ENCODE data around the gene SLC51A.

The SLC51A gene

GRCh38 chr3:196216681-196217211 lies 412 bp downstream of the SLC51A start:
- no peak for DNase-seq (ENCODE audit: low spot score)

GRCh38 chr3:196217307-196218154 lies 1.2 kb downstream of the SLC51A start:
- DNase-seq (ENCODE audit: low spot score): no peak

DNA sequence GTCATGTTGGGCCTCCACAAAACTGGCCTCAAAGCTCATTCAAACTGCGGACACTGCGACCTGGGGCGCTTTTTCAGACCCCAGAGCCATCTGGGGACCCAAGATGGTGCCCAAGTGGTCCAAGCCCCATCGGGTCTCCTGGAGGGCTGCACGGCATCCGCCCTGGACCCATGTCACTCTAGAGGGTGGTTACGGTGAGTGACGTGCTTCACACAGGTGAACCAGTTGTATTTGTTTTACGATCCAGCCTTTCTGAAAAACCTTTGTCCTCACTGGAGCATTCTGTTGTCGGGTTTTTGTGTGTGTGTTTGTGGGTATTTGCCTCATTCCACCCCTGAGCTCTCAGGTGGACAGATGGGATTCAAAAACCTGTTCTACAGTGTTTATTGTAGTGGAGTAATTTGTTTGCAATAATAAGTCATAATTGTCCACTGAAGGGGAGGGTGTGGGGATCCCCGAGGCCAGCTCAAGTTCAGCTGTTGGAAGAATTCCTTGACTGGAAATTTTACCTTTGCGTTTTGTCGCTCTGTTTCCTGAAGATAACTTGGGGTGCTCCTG lies 1.9 kb downstream of the SLC51A start:
- no peak for DNase-seq (ENCODE audit: low spot score)

DNA sequence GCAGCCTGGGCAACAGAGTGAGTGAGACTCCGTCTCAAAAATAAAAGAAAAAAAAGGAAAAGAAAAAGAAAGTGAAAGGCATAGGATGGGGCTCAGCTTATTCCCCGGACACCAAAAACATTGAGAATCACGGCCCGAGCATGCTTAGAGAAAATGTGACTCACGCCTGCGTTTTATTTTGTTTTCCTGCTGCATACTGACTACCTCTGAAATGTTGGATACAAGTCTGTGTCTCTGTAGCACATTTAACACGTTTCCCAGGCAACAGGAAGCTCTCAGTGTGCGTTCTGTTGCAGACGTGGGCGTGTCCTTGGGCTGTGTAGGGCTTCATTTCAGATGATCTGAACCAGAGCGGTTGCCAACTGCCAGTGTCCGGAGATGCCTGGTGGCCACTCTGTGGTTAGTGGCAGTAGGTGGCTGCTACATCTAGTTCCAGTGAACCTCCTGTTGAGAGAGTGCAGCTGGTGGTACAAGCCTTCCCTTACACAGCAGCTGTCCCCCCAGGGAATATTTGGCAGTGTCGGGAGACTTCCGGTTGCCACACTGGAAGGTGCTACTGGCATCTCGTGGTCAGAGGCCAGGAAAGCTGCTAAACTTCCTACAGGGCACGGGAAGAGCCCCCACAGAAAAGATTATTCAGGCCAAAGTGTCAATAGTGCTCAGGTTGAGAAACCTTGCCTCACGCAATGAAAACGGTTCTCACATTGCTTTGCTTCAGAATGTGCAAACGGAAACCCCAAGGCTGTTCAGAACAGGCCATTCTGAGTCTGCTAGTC lies 3.0 kb downstream of the SLC51A start:
- no peak for DNase-seq (ENCODE audit: low spot score)

GRCh38 chr3:196219970-196220311 lies 3.6 kb downstream of the SLC51A start:
- no peak for DNase-seq (ENCODE audit: low spot score)

- no peak for DNase-seq (ENCODE audit: low spot score)
Observed at GRCh38 chr3:196220587-196220986, 4.3 kb downstream of the SLC51A start.

DNA sequence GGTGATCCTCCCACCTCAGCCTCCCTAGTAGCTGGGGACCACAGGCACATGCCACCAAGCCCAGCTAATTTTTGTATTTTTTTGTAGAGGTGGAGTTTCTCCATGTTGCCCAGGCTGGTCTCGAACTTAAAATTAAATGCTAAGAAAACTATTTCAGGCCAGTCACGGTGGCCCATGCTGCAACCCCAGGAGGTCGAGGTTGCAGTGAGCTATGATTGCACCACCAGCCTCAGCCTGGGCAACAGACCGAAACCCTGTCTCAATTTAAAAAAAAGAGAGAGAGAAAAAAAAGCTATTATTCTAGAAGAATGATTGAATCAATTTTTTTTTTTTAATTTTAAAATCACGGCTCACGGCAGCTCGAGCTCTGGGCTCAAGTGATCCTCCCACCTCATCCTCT lies 4.7 kb downstream of the SLC51A start:
- no peak for DNase-seq (ENCODE audit: low spot score)

DNA sequence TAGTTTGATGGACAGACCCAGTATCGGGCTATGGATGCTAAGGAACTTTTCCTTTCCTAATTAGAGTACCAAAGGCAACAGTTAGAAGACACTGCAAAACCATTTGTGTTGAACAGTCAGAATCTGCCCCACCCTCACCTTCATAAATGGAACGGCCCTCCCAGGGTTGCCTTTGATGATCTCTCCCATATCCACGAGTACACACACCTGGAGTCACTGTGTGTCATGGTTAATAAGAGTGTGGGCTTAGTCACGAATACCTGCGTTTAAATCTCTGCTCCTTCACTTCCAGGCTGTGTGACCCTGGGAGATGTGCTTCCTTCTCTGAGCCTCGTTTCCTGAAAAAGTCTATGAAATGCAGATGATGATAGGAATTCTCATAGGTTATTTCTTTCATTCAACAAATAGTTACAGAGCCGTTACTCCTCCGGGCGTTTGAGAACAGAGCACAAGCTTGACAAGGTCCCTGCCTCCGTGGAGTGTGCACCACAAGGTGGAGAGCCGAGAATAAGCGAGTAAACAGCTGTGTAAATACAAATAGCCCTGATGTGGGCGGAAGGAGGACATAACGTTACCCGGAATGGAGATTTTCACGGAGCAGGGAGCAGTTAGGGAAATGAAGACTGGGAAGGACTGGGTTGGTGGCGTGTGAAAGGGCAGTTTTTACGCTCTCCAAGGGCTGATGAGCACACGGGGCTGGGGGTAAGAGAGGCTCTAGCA lies 6.7 kb downstream of the SLC51A start:
- DNase-seq (ENCODE audit: low spot score): no peak

- DNase-seq (ENCODE audit: low spot score): no peak
Observed at GRCh38 chr3:196225086-196225485, 8.8 kb downstream of the SLC51A start.

DNA sequence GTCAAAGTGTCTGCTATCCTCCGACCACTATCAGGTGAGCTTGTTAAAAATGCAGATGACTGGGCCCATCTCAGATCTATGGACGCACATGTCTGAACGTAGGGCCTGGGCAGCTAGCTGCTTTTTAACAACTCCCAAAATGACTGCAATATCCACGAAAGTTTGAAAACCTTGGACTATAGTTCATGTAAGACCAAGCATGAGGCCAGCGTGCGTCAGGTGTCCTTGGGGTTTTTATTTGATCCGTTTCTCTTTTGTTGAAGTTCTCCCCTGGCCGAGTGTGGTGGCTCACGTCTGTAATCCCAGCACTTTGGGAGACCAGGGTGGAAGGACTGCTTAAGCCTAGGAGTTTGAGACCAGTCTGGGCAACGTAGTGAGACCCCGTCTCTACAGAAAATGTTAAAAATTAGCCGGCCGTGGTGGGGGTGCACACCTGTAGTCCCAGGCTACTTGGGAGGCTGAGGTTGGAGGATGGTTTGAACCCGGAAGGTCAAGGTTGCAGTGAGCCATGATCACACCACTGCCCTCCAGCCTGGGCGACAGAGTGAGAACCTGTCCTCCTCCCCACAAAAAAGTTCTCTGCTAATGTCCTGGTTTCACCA lies 9.5 kb downstream of the SLC51A start:
- no peak for DNase-seq (ENCODE audit: low spot score)

DNA sequence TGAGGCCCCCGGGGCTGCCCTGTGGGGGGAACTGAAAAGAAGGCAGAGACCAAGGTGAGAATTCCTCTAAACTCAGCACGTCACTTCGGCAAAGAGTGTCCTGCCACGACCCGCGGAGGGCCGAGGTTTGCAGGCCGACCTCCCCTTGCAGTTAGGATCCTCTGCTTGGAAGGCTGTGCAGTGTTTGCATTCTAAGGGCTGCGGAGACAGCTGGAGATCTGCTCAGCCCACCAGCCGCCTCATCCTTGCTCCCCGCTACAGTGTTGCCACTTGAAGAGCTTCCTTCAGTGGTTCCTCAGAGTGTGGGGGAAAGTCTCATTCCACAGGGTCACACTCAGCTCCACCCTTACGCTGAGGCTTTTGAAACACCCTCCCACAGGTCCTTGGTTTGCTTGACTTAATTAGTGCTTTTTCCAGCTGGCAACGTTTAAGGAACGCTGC lies 10.8 kb downstream of the SLC51A start:
- no peak for DNase-seq (ENCODE audit: low spot score)

- no peak for DNase-seq (ENCODE audit: low spot score)
Observed at GRCh38 chr3:196227629-196228493, 11.5 kb downstream of the SLC51A start.

GRCh38 chr3:196232154-196232881 lies 16.0 kb downstream of the SLC51A start:
- DNase-seq (ENCODE audit: low spot score): no peak

DNA sequence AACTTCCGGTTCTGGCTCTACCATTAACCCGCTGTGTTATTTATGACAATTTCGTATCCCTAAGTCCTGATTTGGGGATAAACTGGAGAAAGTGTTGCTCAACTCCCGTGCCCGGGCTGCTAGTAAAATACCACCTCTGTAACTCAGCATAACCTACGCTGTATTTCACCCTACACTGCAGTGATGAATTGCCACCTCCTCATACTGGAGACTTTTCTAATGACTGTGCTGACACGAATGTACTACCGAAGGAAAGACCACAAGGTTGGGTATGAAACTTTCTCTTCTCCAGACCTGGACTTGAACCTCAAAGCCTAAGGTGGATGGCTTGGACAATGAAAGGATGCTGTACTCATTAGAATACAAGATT lies 16.5 kb downstream of the SLC51A start:
- no peak for DNase-seq (ENCODE audit: low spot score)

- DNase-seq (ENCODE audit: low spot score): no peak
Observed at GRCh38 chr3:196235452-196236122, 19.3 kb downstream of the SLC51A start.

- DNase-seq (ENCODE audit: low spot score): no peak
Observed at GRCh38 chr3:196236223-196236622, 19.9 kb downstream of the SLC51A start.

- DNase-seq (ENCODE audit: low spot score): no peak
Observed at GRCh38 chr3:196237203-196237602, 20.9 kb downstream of the SLC51A start.

GRCh38 chr3:196238612-196239560 lies 22.6 kb downstream of the SLC51A start:
- DNase-seq (ENCODE audit: low spot score): no peak

Data from ecto neural progenitor cell (in vitro differentiated cells).